SK-N-SH treated with all-trans-retinoic acid at 6 μM for 48 hours (cell line): ENCODE data around the gene MDGA2.

Experiments
- ATAC-seq: fragments of 200-7000 bp; cut with Tn5 transposase; 3 replicates; pipeline ENCODE4 v1.9.1; 2020; ENCODE audit warnings: mild to moderate bottlenecking, moderate library complexity
- BACH2 ChIP-seq: fragments of 250-450 bp; sonication (Bioruptor Pico); IDR thresholded peaks from 2 replicates; pipeline ENCODE4 v1.9.0; 2021; ENCODE audit warnings: mild to moderate bottlenecking, borderline replicate concordance
- CSRNP3 ChIP-seq: fragments of 250-450 bp; sonication (Bioruptor Pico); IDR thresholded peaks from 2 replicates; pipeline ENCODE4 v1.5.1; 2021; ENCODE audit warnings: mild to moderate bottlenecking, moderate library complexity
- ESRRG ChIP-seq: fragments of 250-450 bp; sonication (Bioruptor Pico); IDR thresholded peaks from 2 replicates; pipeline ENCODE4 v1.6.1; 2021; ENCODE audit warnings: mild to moderate bottlenecking
- GLIS3 ChIP-seq: fragments of 250-450 bp; sonication (Bioruptor Pico); IDR thresholded peaks from 2 replicates; pipeline ENCODE4 v1.5.0; 2020; ENCODE audit warnings: mild to moderate bottlenecking, moderate library complexity
- ISL1 ChIP-seq: fragments of 250-450 bp; sonication (Bioruptor Pico); IDR thresholded peaks from 2 replicates; pipeline ENCODE4 v2.1.2; 2022; ENCODE audit warnings: mild to moderate bottlenecking, moderate library complexity
- OSR1 ChIP-seq: fragments of 250-450 bp; sonication (Bioruptor Pico); IDR thresholded peaks from 2 replicates; pipeline ENCODE4 v1.8.0; 2022; ENCODE audit warnings: moderate library complexity, mild to moderate bottlenecking, inconsistent platforms
- POU6F1 ChIP-seq: fragments of 250-450 bp; sonication (Bioruptor Pico); IDR thresholded peaks from 2 replicates; pipeline ENCODE4 v1.8.0; 2021; ENCODE audit warnings: low read depth, mild to moderate bottlenecking, moderate library complexity, borderline replicate concordance
- PPARA ChIP-seq: fragments of 250-450 bp; sonication (Bioruptor Pico); IDR thresholded peaks from 2 replicates; pipeline ENCODE4 v1.5.0; 2020; ENCODE audit warnings: mild to moderate bottlenecking, borderline replicate concordance
- RARB ChIP-seq: fragments of 250-450 bp; sonication (Bioruptor Pico); IDR thresholded peaks from 2 replicates; pipeline ENCODE4 v1.8.0; 2021; ENCODE audit warnings: mild to moderate bottlenecking, moderate library complexity
- SNAI2 ChIP-seq: fragments of 250-450 bp; sonication (Bioruptor Pico); IDR thresholded peaks from 2 replicates; pipeline ENCODE4 v1.5.0; 2020; ENCODE audit warnings: mild to moderate bottlenecking, moderate library complexity
- TCF4 ChIP-seq: fragments of 250-450 bp; sonication (Bioruptor Pico); IDR thresholded peaks from 2 replicates; pipeline ENCODE4 v1.8.0; 2021; ENCODE audit warnings: mild to moderate bottlenecking, moderate library complexity, borderline replicate concordance
- TOX ChIP-seq: fragments of 250-450 bp; sonication (Bioruptor Pico); IDR thresholded peaks from 2 replicates; pipeline ENCODE4 v1.8.0; 2021; ENCODE audit warnings: mild to moderate bottlenecking, moderate library complexity, borderline replicate concordance
- ZC3H10 ChIP-seq: fragments of 250-450 bp; sonication (Bioruptor Pico); IDR thresholded peaks from 2 replicates; pipeline ENCODE4 v1.5.1; 2021; ENCODE audit warnings: mild to moderate bottlenecking, moderate library complexity
- ZFP3 ChIP-seq: fragments of 250-450 bp; sonication (Bioruptor Pico); IDR thresholded peaks from 2 replicates; pipeline ENCODE4 v1.5.0; 2020; ENCODE audit warnings: mild to moderate bottlenecking, moderate library complexity
- ZFP30 ChIP-seq: fragments of 450-650 bp; formaldehyde crosslinking; IDR thresholded peaks from 2 replicates; pipeline ENCODE4 v1.5.0; 2022; ENCODE audit warnings: mild to moderate bottlenecking, moderate library complexity
- ZNF565 ChIP-seq: fragments of 450-650 bp; formaldehyde crosslinking; conservative IDR thresholded peaks from 2 replicates; pipeline ENCODE4 v1.5.0; 2020; ENCODE audit warnings: low read depth, mild to moderate bottlenecking, moderate library complexity
- ZNF70 ChIP-seq: fragments of 450-650 bp; formaldehyde crosslinking; IDR thresholded peaks from 2 replicates; pipeline ENCODE4 v1.5.0; 2020; ENCODE audit warnings: mild to moderate bottlenecking, moderate library complexity
- ZNF8 ChIP-seq: fragments of 450-650 bp; formaldehyde crosslinking; IDR thresholded peaks from 2 replicates; pipeline ENCODE4 v1.5.0; 2020; ENCODE audit warnings: mild to moderate bottlenecking, moderate library complexity
- TF ChIP-seq, protein P1 (sequence below): fragments of 250-450 bp; sonication (Bioruptor Pico); IDR thresholded peaks from 2 replicates; pipeline ENCODE4 v1.8.0; 2020; ENCODE audit warnings: mild to moderate bottlenecking, moderate library complexity, borderline replicate concordance

The MDGA2 gene

DNA sequence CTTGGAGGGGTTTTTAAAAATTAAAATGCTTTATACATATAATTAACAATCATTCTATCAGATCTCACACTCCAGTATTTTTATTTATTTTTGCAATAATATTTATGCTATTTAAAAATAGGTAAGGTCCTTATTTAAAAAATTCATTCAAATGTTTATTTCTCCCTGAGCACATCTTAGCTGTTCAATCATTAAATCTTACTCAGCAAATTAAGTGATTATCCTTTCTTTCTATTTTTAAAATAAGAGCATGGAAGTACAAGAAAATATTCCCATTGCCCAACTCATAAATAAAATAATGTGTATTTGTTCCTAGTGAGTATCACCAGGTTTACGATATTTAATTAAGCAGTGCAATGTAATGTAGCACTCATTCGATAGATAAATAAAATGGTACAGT, 666.7 kb downstream of the MDGA2 start:
- ATAC-seq: no peak
- TF ChIP-seq ZFP30 (CRISPR knock-in tag): no peak
- TF ChIP-seq ZNF565 (CRISPR knock-in tag): no peak
- TF ChIP-seq ZNF70 (CRISPR knock-in tag): no peak
- TF ChIP-seq, protein P1, sequence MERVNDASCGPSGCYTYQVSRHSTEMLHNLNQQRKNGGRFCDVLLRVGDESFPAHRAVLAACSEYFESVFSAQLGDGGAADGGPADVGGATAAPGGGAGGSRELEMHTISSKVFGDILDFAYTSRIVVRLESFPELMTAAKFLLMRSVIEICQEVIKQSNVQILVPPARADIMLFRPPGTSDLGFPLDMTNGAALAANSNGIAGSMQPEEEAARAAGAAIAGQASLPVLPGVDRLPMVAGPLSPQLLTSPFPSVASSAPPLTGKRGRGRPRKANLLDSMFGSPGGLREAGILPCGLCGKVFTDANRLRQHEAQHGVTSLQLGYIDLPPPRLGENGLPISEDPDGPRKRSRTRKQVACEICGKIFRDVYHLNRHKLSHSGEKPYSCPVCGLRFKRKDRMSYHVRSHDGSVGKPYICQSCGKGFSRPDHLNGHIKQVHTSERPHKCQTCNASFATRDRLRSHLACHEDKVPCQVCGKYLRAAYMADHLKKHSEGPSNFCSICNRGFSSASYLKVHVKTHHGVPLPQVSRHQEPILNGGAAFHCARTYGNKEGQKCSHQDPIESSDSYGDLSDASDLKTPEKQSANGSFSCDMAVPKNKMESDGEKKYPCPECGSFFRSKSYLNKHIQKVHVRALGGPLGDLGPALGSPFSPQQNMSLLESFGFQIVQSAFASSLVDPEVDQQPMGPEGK (CRISPR knock-in tag): no peak
- TF ChIP-seq TCF4 (CRISPR knock-in tag): no peak
- TF ChIP-seq SNAI2 (CRISPR knock-in tag): no peak
- TF ChIP-seq ZC3H10: no peak

DNA sequence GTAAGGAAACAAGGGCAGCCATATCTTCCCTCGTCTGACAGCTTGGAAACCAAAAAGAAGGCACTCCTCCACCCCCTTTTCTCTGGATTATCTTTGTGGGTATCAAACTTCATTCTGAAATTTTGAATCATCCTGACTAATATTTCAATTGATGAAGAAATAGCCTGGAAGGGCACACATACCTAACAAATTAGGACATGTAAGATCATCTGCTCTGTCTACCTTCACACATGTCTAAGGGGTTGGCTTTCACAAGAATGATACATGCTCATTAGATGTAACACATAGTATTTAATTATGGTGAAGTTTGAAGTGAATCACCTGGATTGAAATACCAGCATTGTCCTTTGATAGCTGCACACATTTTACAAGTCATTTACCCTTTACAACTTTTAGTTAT, 675.7 kb downstream of the MDGA2 start:
- ATAC-seq: no peak
- TF ChIP-seq ESRRG (CRISPR knock-in tag) (no peak), ZNF70 (CRISPR knock-in tag) (no peak), ZFP3 (CRISPR knock-in tag) (no peak)
- TF ChIP-seq, all 23 proteins: peak for 0

GRCh38 chr14:46989566-46989965, 685.8 kb downstream of the MDGA2 start:
- ATAC-seq: no peak

DNA sequence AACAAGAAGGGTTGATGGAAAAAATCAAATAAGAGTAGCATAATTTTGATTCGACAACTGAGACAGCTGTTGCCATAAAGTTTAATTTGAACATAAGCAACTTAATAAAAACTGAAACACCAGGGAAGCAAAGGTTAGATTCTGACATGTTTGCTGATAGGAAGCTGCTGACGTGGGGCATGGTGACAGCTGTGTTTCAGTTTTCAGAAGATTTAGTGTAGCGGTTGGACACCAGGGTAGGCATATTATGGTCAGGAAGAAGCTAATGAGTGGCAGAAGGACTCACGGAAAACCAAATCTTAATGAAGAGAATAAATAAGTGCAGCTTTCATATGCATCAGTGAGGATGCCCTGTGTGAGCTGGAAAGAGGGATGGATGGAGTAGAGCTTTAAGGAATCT, 687.1 kb downstream of the MDGA2 start:
- ATAC-seq: no peak
- TF ChIP-seq ESRRG (CRISPR knock-in tag) (no peak), OSR1 (no peak), ZFP30 (CRISPR knock-in tag) (no peak), BACH2 (CRISPR knock-in tag) (no peak), GLIS3 (CRISPR knock-in tag) (no peak), ZC3H10 (no peak), ZFP3 (CRISPR knock-in tag) (no peak), ZNF8 (CRISPR knock-in tag) (no peak), SNAI2 (CRISPR knock-in tag) (no peak), RARB (CRISPR knock-in tag) (no peak), POU6F1 (CRISPR knock-in tag) (no peak), TCF4 (CRISPR knock-in tag) (no peak), TOX (no peak), CSRNP3 (CRISPR knock-in tag) (no peak), ISL1 (CRISPR knock-in tag) (no peak), PPARA (no peak)
- TF ChIP-seq, protein P1 (CRISPR knock-in tag): no peak

More at GRCh38 chr14:46989566-46989965, 685.8 kb downstream of the MDGA2 start:
- TF ChIP-seq ESRRG (CRISPR knock-in tag) (no peak), RARB (CRISPR knock-in tag) (no peak), TCF4 (CRISPR knock-in tag) (no peak), ISL1 (CRISPR knock-in tag) (no peak), ZFP3 (CRISPR knock-in tag) (no peak), GLIS3 (CRISPR knock-in tag) (no peak)
- TF ChIP-seq, protein P1 (CRISPR knock-in tag): no peak
